Posterior vena cava (tissue), 2 donors: ENCODE results near the gene TSSK2. TPM values are rescaled to one million over a fixed set of nuclear protein-coding genes. Genes with fewer than 3 reads are reported as not detected.
A peak's percentile ranks its signal among the peaks of the same experiment; 100 is the strongest.

Source experiments
- DNase-seq: peaks from one replicate; pipeline ENCODE4 v3.0.0-alpha.2; 2020; ENCODE audit warnings: low spot score
- intact Hi-C, 2 donors: fragments of 100-400 bp; cut with DNase I; formaldehyde crosslinking; loops; one replicate each; pipeline versions ENCODE4 v1.14.1 to v1.14.2; 2022 to 2023
- total RNA-seq, 2 donors: library from RNA; stranded (reverse); fragmentation: NEBNext Ultra II Directional; extraction: Animal tissue kit (Norgen Biotek cat#: 25700); gene quantifications; one replicate each; pipeline ENCODE4 v1.2.1, GENCODE V29; 2021
- donor health status: DM: yes; HTN: yes; CAD: no.
- donor health status: DM: yes; HTN: yes; CAD: no.

Gene TSSK2
- total RNA-seq, 2 donors from 2014 or later: not detected

- DNase-seq: peak; percentile 76
- intact Hi-C loops: no loop called here
Measured at GRCh38 chr22:19105867-19106802, 25.0 kb upstream of the TSSK2 start.

- peak; percentile 34 for DNase-seq
- intact Hi-C loops: no loop called here
Measured at GRCh38 chr22:19106886-19107729, 24.0 kb upstream of the TSSK2 start.

GRCh38 chr22:19107730-19108074, 23.4 kb upstream of the TSSK2 start:
- intact Hi-C loops: no loop called here
- no peak for DNase-seq

GRCh38 chr22:19108807-19109197, 22.3 kb upstream of the TSSK2 start:
- DNase-seq: no peak
- intact Hi-C loops: no loop called here

GRCh38 chr22:19109198-19110063, 21.7 kb upstream of the TSSK2 start:
- peak; percentile 49 for DNase-seq
- intact Hi-C loops: no loop called here

GRCh38 chr22:19110064-19110458, 21.0 kb upstream of the TSSK2 start:
- peak; percentile 24 for DNase-seq
- intact Hi-C loops: no loop called here

- DNase-seq: no peak
- intact Hi-C loops: no loop called here
Measured at GRCh38 chr22:19110646-19111045, 20.5 kb upstream of the TSSK2 start.

- intact Hi-C loops: no loop called here
- DNase-seq: peak; percentile 8
Measured at GRCh38 chr22:19111140-19111539, 20.0 kb upstream of the TSSK2 start.

GRCh38 chr22:19111584-19111983, 19.5 kb upstream of the TSSK2 start:
- DNase-seq: peak; percentile 32
- intact Hi-C loops: no loop called here

GRCh38 chr22:19113429-19113828, 17.7 kb upstream of the TSSK2 start:
- DNase-seq: peak; percentile 8
- intact Hi-C loops: no loop called here

- intact Hi-C loops: no loop called here
- peak; percentile 63 for DNase-seq
Measured at GRCh38 chr22:19114984-19115552, 16.0 kb upstream of the TSSK2 start.

- DNase-seq: peak; percentile 24
- intact Hi-C loops: no loop called here
Measured at GRCh38 chr22:19115628-19116027, 15.5 kb upstream of the TSSK2 start.

- DNase-seq: peak; percentile 54
- intact Hi-C loops: no loop called here
Measured at GRCh38 chr22:19117111-19117512, 14.0 kb upstream of the TSSK2 start.

GRCh38 chr22:19118329-19118880, 12.7 kb upstream of the TSSK2 start:
- no peak for DNase-seq
- intact Hi-C loops: no loop called here

GRCh38 chr22:19119949-19120348, 11.2 kb upstream of the TSSK2 start:
- intact Hi-C loops: no loop called here
- no peak for DNase-seq

GRCh38 chr22:19120829-19121630, 10.1 kb upstream of the TSSK2 start:
- no peak for DNase-seq
- intact Hi-C loops: no loop called here

- DNase-seq: no peak
- intact Hi-C loops: no loop called here
Measured at GRCh38 chr22:19121631-19122142, 9.4 kb upstream of the TSSK2 start.
